Activated CD4-positive, CD25-positive, alpha-beta regulatory T cell (primary cell): ENCODE data around the gene AIPL1.
A peak's percentile ranks its signal among the peaks of the same experiment; 100 is the strongest.
"Not testable (repeated sequence)": the region's sequence is repeated elsewhere in the genome, so short reads cannot be mapped to it uniquely, and the experiment has no call there.

Source experiments
- DNase-seq, 4 experiments: peaks; one replicate each; lab custom pipeline; 2025; lab: John Stamatoyannopoulos, UW

The AIPL1 gene

GRCh38 chr17:6435051-6435450 lies at the start of gene AIPL1:
Gene AIPL1 (minus strand): TSS chr17:6435121. CDS start chr17:6435104, 17 bp downstream.
- DNase-seq = no peak

GRCh38 chr17:6483507-6483906 lies 48.6 kb upstream of the AIPL1 start:
- no peak for DNase-seq

GRCh38 chr17:6482796-6483195 lies 47.9 kb upstream of the AIPL1 start:
- DNase-seq = not testable (repeated sequence)

- no peak for DNase-seq
Measured at GRCh38 chr17:6482105-6482455, 47.2 kb upstream of the AIPL1 start.

GRCh38 chr17:6480303-6480675 lies 45.4 kb upstream of the AIPL1 start:
- no peak for DNase-seq

GRCh38 chr17:6479622-6480302 lies 44.8 kb upstream of the AIPL1 start:
- no peak for DNase-seq

- no peak for DNase-seq
Measured at GRCh38 chr17:6478486-6478885, 43.6 kb upstream of the AIPL1 start.

GRCh38 chr17:6477831-6478383 lies 43.0 kb upstream of the AIPL1 start:
- DNase-seq = no peak

- DNase-seq = no peak
Measured at GRCh38 chr17:6476810-6477179, 41.9 kb upstream of the AIPL1 start.

GRCh38 chr17:6476076-6476809 lies 41.3 kb upstream of the AIPL1 start:
- DNase-seq = no peak

GRCh38 chr17:6475411-6475810 lies 40.5 kb upstream of the AIPL1 start:
- DNase-seq = no peak

GRCh38 chr17:6474906-6475305 lies 40.0 kb upstream of the AIPL1 start:
- DNase-seq = no peak

- DNase-seq = no peak
Measured at GRCh38 chr17:6474376-6474775, 39.5 kb upstream of the AIPL1 start.

GRCh38 chr17:6473128-6473767 lies 38.3 kb upstream of the AIPL1 start:
- peak; percentile 26 to 60 (median 40) for DNase-seq

GRCh38 chr17:6472517-6472916 lies 37.6 kb upstream of the AIPL1 start:
- DNase-seq = no peak

GRCh38 chr17:6471531-6472465 lies 36.9 kb upstream of the AIPL1 start:
- DNase-seq = no peak

GRCh38 chr17:6470751-6471521 lies 36.0 kb upstream of the AIPL1 start:
- no peak for DNase-seq

- no peak for DNase-seq
Measured at GRCh38 chr17:6470146-6470718, 35.3 kb upstream of the AIPL1 start.

GRCh38 chr17:6468051-6468790 lies 33.3 kb upstream of the AIPL1 start:
- no peak for DNase-seq

GRCh38 chr17:6467567-6467966 lies 32.6 kb upstream of the AIPL1 start:
- no peak for DNase-seq
